ENCODE data around the gene RBPJL.
A peak's percentile ranks its signal among the peaks of the same experiment; 100 is the strongest.

The RBPJL gene

GRCh38 chr20:45317826-45318225 lies 11.2 kb downstream of the RBPJL start:
- Mint-ChIP-seq H3K36me3 (peaks cover 0 to 2% of the 10 kb centered on the region in 2 donors), H3K9me3 (peaks cover 0 to 1% of the 10 kb centered on the region in 2 donors), H3K27ac (no peak overlapping the region), H3K4me3 (no peak overlapping the region), H3K27me3 (peaks cover 40 to 50% of the 10 kb centered on the region in 2 donors), H3K4me1 (peaks cover 24 to 52% of the 10 kb centered on the region in 2 donors)
- no peak for ATAC-seq (replicated peaks)
- DNase-seq, result no peak

- Mint-ChIP-seq H3K4me3 (no peak overlapping the region), H3K36me3 (peaks cover 0 to 2% of the 10 kb centered on the region in 2 donors), H3K27me3 (peaks cover 38 to 47% of the 10 kb centered on the region in 2 donors), H3K4me1 (peaks cover 24 to 52% of the 10 kb centered on the region in 2 donors), H3K27ac (no peak overlapping the region), H3K9me3 (peaks cover 0 to 1% of the 10 kb centered on the region in 2 donors)
- DNase-seq (no peak), ATAC-seq (replicated peaks) (no peak)
These were observed 11.8 kb downstream of the RBPJL start for GRCh38 chr20:45318386-45318939.

GRCh38 chr20:45318948-45319347 lies 12.3 kb downstream of the RBPJL start:
- H3K27ac Mint-ChIP-seq, result peak overlapping the region; percentile 27
- peaks cover 0 to 2% of the 10 kb centered on the region in 2 donors for H3K36me3 Mint-ChIP-seq
- DNase-seq (no peak), ATAC-seq (replicated peaks) (no peak)
- H3K4me1 Mint-ChIP-seq, result peaks cover 24 to 52% of the 10 kb centered on the region in 2 donors
- peaks cover 33 to 42% of the 10 kb centered on the region in 2 donors for H3K27me3 Mint-ChIP-seq
- no peak overlapping the region for H3K4me3 Mint-ChIP-seq
- H3K9me3 Mint-ChIP-seq, result peaks cover 0 to 1% of the 10 kb centered on the region in 2 donors

GRCh38 chr20:45320948-45321595 lies 14.4 kb downstream of the RBPJL start:
- Mint-ChIP-seq H3K4me1 (peaks cover 23 to 44% of the 10 kb centered on the region in 2 donors), H3K36me3 (peaks cover 0 to 2% of the 10 kb centered on the region in 2 donors), H3K27ac (peak overlapping the region; percentile 81), H3K27me3 (peaks cover 14 to 20% of the 10 kb centered on the region in 2 donors), H3K9me3 (peaks cover 0 to 1% of the 10 kb centered on the region in 2 donors), H3K4me3 (peak overlapping the region in 1 of 2 donors; percentile 2)
- DNase-seq (peak; percentile 63), ATAC-seq (replicated peaks) (peak; percentile 97 to 98)

- DNase-seq, result peak; percentile 52
- peaks cover 0 to 1% of the 10 kb centered on the region in 2 donors for H3K27me3 Mint-ChIP-seq
- ATAC-seq (replicated peaks), result peak; percentile 68 to 70
- H3K4me1 Mint-ChIP-seq, result peaks cover 15 to 27% of the 10 kb centered on the region in 2 donors
- peaks cover 0 to 2% of the 10 kb centered on the region in 2 donors for H3K36me3 Mint-ChIP-seq
- peaks cover 0 to 1% of the 10 kb centered on the region in 2 donors for H3K9me3 Mint-ChIP-seq
- no peak overlapping the region for H3K27ac Mint-ChIP-seq
- H3K4me3 Mint-ChIP-seq, result no peak overlapping the region
These were observed 16.3 kb downstream of the RBPJL start for GRCh38 chr20:45322952-45323383.

GRCh38 chr20:45323731-45324130 lies 17.1 kb downstream of the RBPJL start:
- no peak overlapping the region for H3K4me3 Mint-ChIP-seq
- H3K36me3 Mint-ChIP-seq, result peaks cover 0 to 2% of the 10 kb centered on the region in 2 donors
- DNase-seq (no peak), ATAC-seq (replicated peaks) (no peak)
- peaks cover 10 to 23% of the 10 kb centered on the region in 2 donors for H3K4me1 Mint-ChIP-seq
- no peaks in the 10 kb centered on the region for H3K27me3 Mint-ChIP-seq
- H3K9me3 Mint-ChIP-seq, result peaks cover 0 to 1% of the 10 kb centered on the region in 2 donors
- H3K27ac Mint-ChIP-seq, result no peak overlapping the region

- peaks cover 0 to 1% of the 10 kb centered on the region in 2 donors for H3K9me3 Mint-ChIP-seq
- H3K4me1 Mint-ChIP-seq, result peaks cover 7 to 17% of the 10 kb centered on the region in 2 donors
- H3K4me3 Mint-ChIP-seq, result no peak overlapping the region
- H3K27me3 Mint-ChIP-seq, result no peaks in the 10 kb centered on the region
- DNase-seq, result no peak
- no peak for ATAC-seq (replicated peaks)
- no peak overlapping the region for H3K27ac Mint-ChIP-seq
- peaks cover 0 to 2% of the 10 kb centered on the region in 2 donors for H3K36me3 Mint-ChIP-seq
These were observed 18.7 kb downstream of the RBPJL start for GRCh38 chr20:45325371-45325770.

GRCh38 chr20:45328451-45328850 lies 21.8 kb downstream of the RBPJL start:
- H3K4me3 Mint-ChIP-seq, result no peak overlapping the region
- H3K27ac Mint-ChIP-seq, result no peak overlapping the region
- no peaks in the 10 kb centered on the region for H3K27me3 Mint-ChIP-seq
- ATAC-seq (replicated peaks), result no peak
- H3K9me3 Mint-ChIP-seq, result no peaks in the 10 kb centered on the region
- no peak for DNase-seq
- peaks cover 3 to 7% of the 10 kb centered on the region in 2 donors for H3K4me1 Mint-ChIP-seq
- no peaks in the 10 kb centered on the region for H3K36me3 Mint-ChIP-seq

GRCh38 chr20:45329497-45330319 lies 23.1 kb downstream of the RBPJL start:
- no peaks in the 10 kb centered on the region for H3K9me3 Mint-ChIP-seq
- ATAC-seq (replicated peaks) (peak in 1 of 2 donors; percentile 25), DNase-seq (no peak)
- H3K27ac Mint-ChIP-seq, result no peak overlapping the region
- H3K4me3 Mint-ChIP-seq, result no peak overlapping the region
- peaks cover 3 to 7% of the 10 kb centered on the region in 2 donors for H3K4me1 Mint-ChIP-seq
- no peaks in the 10 kb centered on the region for H3K27me3 Mint-ChIP-seq
- no peaks in the 10 kb centered on the region for H3K36me3 Mint-ChIP-seq

- Mint-ChIP-seq H3K27me3 (no peaks in the 10 kb centered on the region), H3K4me1 (peaks cover 3 to 7% of the 10 kb centered on the region in 2 donors), H3K9me3 (no peaks in the 10 kb centered on the region), H3K4me3 (no peak overlapping the region), H3K27ac (no peak overlapping the region), H3K36me3 (no peaks in the 10 kb centered on the region)
- DNase-seq (no peak), ATAC-seq (replicated peaks) (no peak)
These were observed 23.8 kb downstream of the RBPJL start for GRCh38 chr20:45330476-45330875.

- no peak for DNase-seq
- Mint-ChIP-seq H3K4me3 (no peak overlapping the region), H3K9me3 (no peaks in the 10 kb centered on the region), H3K36me3 (peaks cover 0 to 3% of the 10 kb centered on the region in 2 donors), H3K27ac (no peak overlapping the region), H3K4me1 (peaks cover 1 to 5% of the 10 kb centered on the region in 2 donors), H3K27me3 (peaks cover 26 to 32% of the 10 kb centered on the region in 2 donors)
- ATAC-seq (replicated peaks), result no peak
These were observed 30.1 kb downstream of the RBPJL start for GRCh38 chr20:45336530-45337366.

GRCh38 chr20:45337367-45338120 lies 30.9 kb downstream of the RBPJL start:
- DNase-seq (no peak), ATAC-seq (replicated peaks) (no peak)
- Mint-ChIP-seq H3K9me3 (no peaks in the 10 kb centered on the region), H3K4me3 (no peak overlapping the region), H3K4me1 (peaks cover 3 to 5% of the 10 kb centered on the region in 2 donors), H3K27me3 (peaks cover 27 to 32% of the 10 kb centered on the region in 2 donors), H3K36me3 (peaks cover 0 to 3% of the 10 kb centered on the region in 2 donors), H3K27ac (no peak overlapping the region)
